GM23338 (cell line): ENCODE results near the gene PLCL1. TPM values are rescaled to one million over a fixed set of nuclear protein-coding genes. Genes with fewer than 3 reads are reported as not detected.

ENCODE experiments used
- ATAC-seq: fragments of 200-7000 bp; cut with Tn5 transposase; 3 replicates; pipeline ENCODE4 v1.9.1; 2020
- DNase-seq: peaks from one replicate; pipeline ENCODE4 v3.0.0-alpha.2; 2015; ENCODE audit warnings: low spot score
- H2AFZ ChIP-seq: fragments of 200-600 bp; sonication (generic); 2 replicates; pipeline ENCODE4 v1.8.0; 2016; ENCODE audit warnings: antibody characterized with exemption, mild to moderate bottlenecking, moderate library complexity
- H3F3A ChIP-seq: fragments of 200-600 bp; sonication (generic); replicated peaks from 2 replicates; pipeline ENCODE4 v1.8.0; 2017; ENCODE audit warnings: antibody characterized with exemption, mixed run types, low read depth
- H3K27ac ChIP-seq: fragments of 200-600 bp; sonication (generic); 2 replicates; pipeline ENCODE4 v1.6.1; 2016; ENCODE audit warnings: low read depth
- H3K27me3 ChIP-seq: fragments of 200-600 bp; sonication (generic); 2 replicates; pipeline ENCODE4 v1.8.0; 2016; ENCODE audit warnings: mild to moderate bottlenecking, mixed run types, moderate library complexity; ENCODE audit not compliant: insufficient read depth
- H3K36me3 ChIP-seq: fragments of 200-600 bp; sonication (generic); 2 replicates; pipeline ENCODE4 v1.8.0; 2016; ENCODE audit warnings: mild to moderate bottlenecking; ENCODE audit not compliant: insufficient read depth
- H3K4me1 ChIP-seq: fragments of 200-600 bp; sonication (generic); 2 replicates; pipeline ENCODE4 v1.8.0; 2016; ENCODE audit warnings: mild to moderate bottlenecking, moderate library complexity; ENCODE audit not compliant: insufficient read depth
- H3K4me2 ChIP-seq: fragments of 200-600 bp; sonication (generic); 2 replicates; pipeline ENCODE4 v1.7.1; 2017; ENCODE audit warnings: mixed run types
- H3K4me3 ChIP-seq: fragments of 200-600 bp; sonication (generic); 2 replicates; pipeline ENCODE4 v1.6.1; 2016; ENCODE audit warnings: mixed run types
- H3K79me2 ChIP-seq: fragments of 200-600 bp; sonication (generic); replicated peaks from 2 replicates; pipeline ENCODE4 v1.8.0; 2017; ENCODE audit warnings: mild to moderate bottlenecking; ENCODE audit not compliant: insufficient read depth
- H3K9me2 ChIP-seq: fragments of 200-600 bp; sonication (generic); 2 replicates; pipeline ENCODE4 v1.8.0; 2017; ENCODE audit not compliant: insufficient read depth
- H4K20me1 ChIP-seq: fragments of 200-600 bp; sonication (generic); replicated peaks from 2 replicates; pipeline ENCODE4 v1.8.0; 2017; ENCODE audit warnings: mild to moderate bottlenecking; ENCODE audit not compliant: insufficient read depth
- H3K27ac Mint-ChIP-seq: 2 replicates; pipeline ENCODE4 v1.8.0; 2020; ENCODE audit warnings: inconsistent platforms, mild to moderate bottlenecking, moderate library complexity, mixed read lengths
- H3K27me3 Mint-ChIP-seq: 3 replicates; pipeline ENCODE4 v1.8.0; 2022; ENCODE audit warnings: low read depth, mild to moderate bottlenecking, moderate library complexity, mixed read lengths, inconsistent platforms; ENCODE audit not compliant: insufficient read depth, poor library complexity
- H3K36me3 Mint-ChIP-seq: 3 replicates; pipeline ENCODE4 v1.8.0; 2021; ENCODE audit warnings: low read depth, mild to moderate bottlenecking, inconsistent platforms, moderate library complexity, mixed read lengths
- H3K4me1 Mint-ChIP-seq: 3 replicates; pipeline ENCODE4 v1.8.0; 2020; ENCODE audit warnings: mild to moderate bottlenecking, inconsistent platforms, mixed read lengths
- H3K4me3 Mint-ChIP-seq: 3 replicates; pipeline ENCODE4 v1.8.0; 2021; ENCODE audit warnings: moderate library complexity, mild to moderate bottlenecking, inconsistent platforms, mixed read lengths
- H3K9me3 Mint-ChIP-seq: 3 replicates; pipeline ENCODE4 v1.8.0; 2020; ENCODE audit warnings: moderate library complexity, mild to moderate bottlenecking, inconsistent platforms, mixed read lengths
- CREB1 ChIP-seq: fragments of 250-450 bp; sonication (Bioruptor Pico); IDR thresholded peaks from 2 replicates; pipeline ENCODE4 v1.5.0; 2020; ENCODE audit warnings: low read depth, mild to moderate bottlenecking, moderate library complexity
- CTCF ChIP-seq, 2 experiments: fragments of 200-600 bp in 1 of 2; sonication (generic) in 1 of 2; conservative IDR thresholded peaks; 2 replicates each; pipeline versions ENCODE4 v1.5.1 to v1.6.1; 2016 to 2017; ENCODE audit warnings: antibody characterized with exemption in 2 of 2, low read depth in 2 of 2, mild to moderate bottlenecking in 2 of 2, moderate library complexity in 1 of 2
- ETS1 ChIP-seq: IDR thresholded peaks from 2 replicates; pipeline ENCODE4 v1.6.1; 2016; ENCODE audit warnings: antibody characterized with exemption
- EZH2 ChIP-seq: fragments of 200-600 bp; sonication (generic); IDR thresholded peaks from one replicate; pipeline ENCODE4 v1.8.0; 2017; ENCODE audit warnings: antibody characterized with exemption, mild to moderate bottlenecking, low read depth; ENCODE audit not compliant: unreplicated experiment
- EZH2phosphoT487 ChIP-seq: fragments of 200-600 bp; sonication (generic); IDR thresholded peaks from one replicate; pipeline ENCODE4 v1.8.1; 2018; ENCODE audit warnings: antibody characterized with exemption; ENCODE audit not compliant: unreplicated experiment
- JUNB ChIP-seq: IDR thresholded peaks from one replicate; pipeline ENCODE4 v1.6.1; 2016; ENCODE audit warnings: antibody characterized with exemption; ENCODE audit not compliant: unreplicated experiment
- NANOG ChIP-seq: IDR thresholded peaks from 2 replicates; pipeline ENCODE4 v1.6.1; 2016; ENCODE audit warnings: antibody characterized with exemption, borderline replicate concordance
- POLR2AphosphoS5 ChIP-seq: IDR thresholded peaks from 2 replicates; pipeline ENCODE4 v1.6.1; 2016; ENCODE audit warnings: antibody characterized with exemption, low read depth
- REST ChIP-seq: IDR thresholded peaks from one replicate; pipeline ENCODE4 v1.6.1; 2018; ENCODE audit warnings: antibody characterized with exemption; ENCODE audit not compliant: unreplicated experiment
- ZNF114 ChIP-seq: fragments of 250-450 bp; sonication (Bioruptor Pico); IDR thresholded peaks from 2 replicates; pipeline ENCODE4 v1.5.0; 2020; ENCODE audit warnings: mild to moderate bottlenecking, moderate library complexity
- ZNF331 ChIP-seq: fragments of 250-450 bp; sonication (Bioruptor Pico); IDR thresholded peaks from 2 replicates; pipeline ENCODE4 v1.5.0; 2020; ENCODE audit warnings: low read depth, mild to moderate bottlenecking, moderate library complexity
- ZNF462 ChIP-seq: fragments of 250-450 bp; sonication (Bioruptor Pico); IDR thresholded peaks from 2 replicates; pipeline ENCODE4 v1.5.0; 2020; ENCODE audit warnings: mild to moderate bottlenecking, moderate library complexity
- polyA plus RNA-seq: library from polyadenylated mRNA; unstranded; fragments of >200 nt; fragmentation: Nextera tagmentation; extraction: Ambion mirVana; gene quantifications from 2 replicates; pipeline ENCODE4 v1.2.1, GENCODE V29; 2016
- total RNA-seq: library from RNA; depleted of rRNA; stranded (reverse); fragments of >200 nt; shearing (Covaris generic); gene quantifications from 2 replicates; pipeline ENCODE4 v1.2.3, GENCODE V29; 2014

Gene PLCL1
- total and polyA plus RNA-seq, 2 experiments from 2014 or later: not detected

GRCh38 chr2:198096002-198096401 lies 291.6 kb downstream of the PLCL1 start:
- H3K4me3 Mint-ChIP-seq: no peak overlapping the region
- Histone ChIP-seq H3K4me2 (no peak overlapping the region), H3K27me3 (no peaks in the 10 kb centered on the region), H3K4me3 (no peak overlapping the region), H3F3A (no peaks in the 10 kb centered on the region), H3K79me2 (no peaks in the 10 kb centered on the region), H3K36me3 (no peaks in the 10 kb centered on the region), H4K20me1 (no peaks in the 10 kb centered on the region), H3K9me2 (no peaks in the 10 kb centered on the region), H3K27ac (no peak overlapping the region), H3K4me1 (peaks cover 9% of the 10 kb centered on the region; the same call in 1 of the 2 replicates), H2AFZ (no peak overlapping the region)
- no peak overlapping the region for H3K27ac Mint-ChIP-seq
- TF ChIP-seq NANOG (no peak), ZNF114 (no peak), JUNB (no peak), EZH2phosphoT487 (no peak), ETS1 (no peak), REST (no peak), CTCF (conservative IDR thresholded peaks at IDR 0.05; ENCODE audit: low read depth in 2 of 2) (no peak), ZNF462 (CRISPR knock-in tag) (no peak), ZNF331 (CRISPR knock-in tag) (no peak), POLR2AphosphoS5 (no peak), EZH2 (no peak), CREB1 (no peak)
- DNase-seq: no peak
- ATAC-seq: no peak
- no peaks in the 10 kb centered on the region for H3K36me3 Mint-ChIP-seq
- H3K9me3 Mint-ChIP-seq: no peaks in the 10 kb centered on the region
- H3K4me1 Mint-ChIP-seq: peaks cover 3% of the 10 kb centered on the region; the same call in 1 of the 3 replicates
- no peaks in the 10 kb centered on the region for H3K27me3 Mint-ChIP-seq
